Left hindlimb (tissue), 1 donor: ENCODE results near the gene CDCA8.
A peak's percentile ranks its signal among the peaks of the same experiment; 100 is the strongest.

Experiments used
- DNase-seq: peaks from one replicate; pipeline ENCODE4 v3.0.0-alpha.2; 2018

The CDCA8 gene

DNA sequence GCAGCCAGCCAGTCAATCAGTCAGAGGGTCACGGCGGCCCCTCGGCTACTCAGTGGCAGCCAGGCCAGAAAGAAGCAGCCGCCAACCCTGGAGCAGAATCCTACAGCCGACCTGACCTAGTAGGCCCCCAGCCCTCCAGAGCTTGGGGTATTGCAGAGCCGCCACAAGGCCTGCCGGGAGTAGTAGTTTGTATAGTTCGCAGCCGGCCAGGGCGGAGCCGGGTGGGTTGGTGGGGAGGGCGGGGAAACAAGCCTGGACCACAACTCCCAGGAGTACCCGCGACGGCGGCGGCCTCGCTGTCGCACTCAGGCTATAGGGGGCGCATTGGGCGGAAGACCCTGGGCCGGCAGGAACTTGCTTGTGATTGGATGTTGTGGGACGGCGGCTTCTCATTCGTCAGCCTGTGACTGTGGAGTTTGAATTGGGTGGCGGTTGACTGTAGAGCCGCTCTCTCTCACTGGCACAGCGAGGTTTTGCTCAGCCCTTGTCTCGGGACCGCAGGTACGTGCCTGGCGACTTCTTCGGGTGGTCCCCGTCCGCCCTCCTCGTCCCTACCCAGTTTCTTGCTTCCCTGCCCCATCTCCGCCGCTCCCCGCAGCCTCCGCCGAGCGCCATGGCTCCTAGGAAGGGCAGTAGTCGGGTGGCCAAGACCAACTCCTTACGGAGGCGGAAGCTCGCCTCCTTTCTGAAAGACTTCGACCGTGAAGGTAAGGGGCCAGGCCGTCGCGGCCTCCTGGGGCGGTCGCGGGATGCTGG lies at the start of gene CDCA8:
TSS of gene CDCA8 (plus strand) at position 439 of the 756 bp plus-strand sequence. CDS start at position 614, 175 bp downstream.
- peak; percentile 99 for DNase-seq

- no peak for DNase-seq
Measured at GRCh38 chr1:37647281-37647680, 45.0 kb upstream of the CDCA8 start.

- no peak for DNase-seq
Measured at GRCh38 chr1:37650173-37650572, 42.1 kb upstream of the CDCA8 start.

- DNase-seq: no peak
Measured at GRCh38 chr1:37650721-37651120, 41.6 kb upstream of the CDCA8 start.

DNA sequence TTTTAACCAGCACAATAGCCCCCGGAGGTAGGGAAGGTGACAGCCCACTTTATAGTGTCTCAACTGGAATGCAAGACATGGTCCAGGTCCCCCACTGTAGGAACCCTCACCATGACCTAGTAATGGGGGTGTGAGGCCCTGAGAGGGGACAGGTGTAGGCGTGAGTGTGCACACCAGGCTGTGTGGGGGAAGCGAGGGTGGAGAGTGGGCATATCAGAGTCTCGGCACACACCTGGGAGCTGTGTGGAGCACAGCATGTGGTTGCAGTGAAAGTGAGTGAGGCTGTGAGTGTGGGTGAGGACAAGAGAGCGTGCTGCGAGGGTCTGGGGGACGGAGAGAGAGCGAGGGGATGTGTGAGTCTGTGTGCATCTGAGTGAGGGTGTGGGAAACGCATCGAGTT lies 40.5 kb upstream of the CDCA8 start:
- no peak for DNase-seq

GRCh38 chr1:37652976-37653375 lies 39.3 kb upstream of the CDCA8 start:
- no peak for DNase-seq

DNA sequence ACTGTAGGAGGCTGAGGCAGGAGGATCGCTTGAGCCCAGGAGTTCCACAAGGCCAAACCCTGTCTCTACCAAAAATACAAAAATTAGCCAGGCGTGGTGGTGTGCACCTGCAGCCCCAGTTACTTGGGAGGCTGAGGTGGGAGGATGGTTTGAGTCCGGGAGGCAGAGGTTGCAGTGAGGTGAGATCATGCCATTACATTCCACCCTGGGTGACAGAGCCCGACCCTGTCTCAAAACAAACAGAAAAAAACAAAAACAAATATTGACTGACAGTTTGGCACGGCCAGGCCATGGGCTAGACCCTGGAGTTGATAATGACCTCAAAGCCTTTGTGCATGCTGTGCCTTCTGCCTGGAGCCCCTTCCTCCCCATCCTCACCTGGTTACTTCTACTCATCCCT lies 38.4 kb upstream of the CDCA8 start:
- no peak for DNase-seq

DNA sequence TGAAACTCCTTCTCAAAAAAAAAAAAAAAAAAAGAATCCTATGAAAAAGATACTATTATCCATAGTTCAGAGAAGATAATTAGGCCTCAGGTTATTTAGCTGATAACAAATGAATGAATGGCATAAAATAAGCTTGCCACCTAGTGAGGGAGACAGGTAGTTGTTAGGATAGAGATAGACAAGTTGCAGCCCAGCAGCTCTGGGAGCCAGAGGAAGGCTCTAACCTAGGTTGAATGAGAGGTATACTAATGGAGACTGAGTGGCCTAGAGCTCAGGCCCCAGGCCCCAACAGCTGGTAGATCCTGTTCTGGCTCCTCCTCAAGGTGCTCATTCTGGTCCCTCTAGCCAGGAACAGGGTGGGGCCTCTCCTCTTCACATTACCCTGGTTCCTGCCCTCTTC lies 37.0 kb upstream of the CDCA8 start:
- DNase-seq: no peak

DNA sequence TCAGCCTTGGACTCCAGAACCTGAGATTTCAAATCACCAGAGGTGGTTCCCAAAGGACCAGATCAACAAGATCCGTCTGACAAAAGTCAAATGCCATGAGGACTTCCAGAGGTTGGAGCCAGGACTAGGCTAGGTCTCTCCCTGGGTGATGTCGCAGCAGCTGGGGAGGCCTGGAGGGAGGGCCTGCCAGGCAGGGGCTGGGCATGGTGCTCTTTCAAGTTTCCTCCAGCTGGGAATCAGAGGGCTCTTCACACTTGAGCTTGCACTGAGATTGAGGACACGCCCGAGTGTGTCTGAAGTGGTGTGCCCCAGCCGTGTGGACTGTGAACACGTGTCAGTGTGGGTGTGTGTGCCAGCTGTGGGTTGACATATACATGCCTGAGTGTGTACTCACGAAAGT lies 36.3 kb upstream of the CDCA8 start:
- DNase-seq: no peak

- DNase-seq: no peak
Measured at GRCh38 chr1:37656881-37657280, 35.4 kb upstream of the CDCA8 start.

GRCh38 chr1:37657620-37658412 lies 34.5 kb upstream of the CDCA8 start:
- no peak for DNase-seq

GRCh38 chr1:37658486-37658885 lies 33.8 kb upstream of the CDCA8 start:
- no peak for DNase-seq

DNA sequence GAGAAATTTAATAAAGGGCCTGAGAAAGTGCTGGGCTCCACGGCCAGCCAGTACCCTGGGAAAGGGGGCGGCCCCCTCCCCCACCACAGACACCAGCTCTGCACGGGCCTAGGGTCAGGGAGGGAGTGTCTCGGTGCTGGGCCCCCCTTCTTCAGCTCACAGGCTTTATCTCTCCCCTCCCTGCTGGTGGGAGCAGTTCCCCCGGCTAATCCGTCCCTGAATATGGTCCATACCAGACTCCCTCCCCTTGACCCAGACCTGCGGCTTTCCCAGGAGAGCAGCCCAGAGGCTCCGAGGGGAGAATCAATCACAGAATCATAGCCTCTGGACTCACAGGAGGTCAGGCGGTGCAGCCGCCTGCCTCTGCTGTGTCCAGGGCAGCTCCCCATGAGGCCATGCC lies 31.7 kb upstream of the CDCA8 start:
- no peak for DNase-seq

- DNase-seq: no peak
Measured at GRCh38 chr1:37661401-37661800, 30.9 kb upstream of the CDCA8 start.

DNA sequence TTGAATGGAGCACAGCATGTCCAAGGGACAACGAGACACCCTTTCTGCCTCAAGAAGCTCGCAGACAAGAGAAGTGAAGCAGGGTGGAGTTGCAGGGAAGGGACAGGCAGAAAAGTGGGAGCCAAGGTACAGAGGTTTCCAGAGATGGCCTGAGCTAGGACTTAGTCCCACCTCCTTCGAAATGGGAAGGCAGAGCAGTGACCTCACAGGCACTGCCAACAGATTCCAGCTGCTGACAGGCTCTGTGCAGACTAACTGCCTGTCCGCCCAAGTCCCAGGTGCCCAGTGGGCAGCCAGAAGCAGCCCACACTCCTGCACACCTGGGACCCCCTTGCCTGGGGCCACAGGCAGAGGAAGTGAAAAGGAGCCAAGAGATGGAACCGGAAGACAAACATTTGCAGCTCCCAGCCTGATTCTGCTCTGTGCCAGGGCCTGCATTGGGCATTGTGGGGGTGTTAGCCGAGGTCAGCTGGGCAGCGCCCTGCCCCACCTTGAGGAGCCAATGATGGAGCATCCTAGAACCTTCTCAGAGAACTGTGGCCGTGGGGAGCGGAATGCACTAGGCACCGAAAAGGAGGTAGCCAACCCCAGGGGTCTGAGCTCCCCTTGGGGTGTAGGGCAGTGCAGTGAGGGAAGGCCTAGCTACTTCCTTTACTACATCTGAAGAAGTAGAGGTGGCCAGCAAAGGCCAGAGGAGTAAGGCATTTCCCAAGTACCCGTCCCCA lies 30.1 kb upstream of the CDCA8 start:
- DNase-seq: no peak

- DNase-seq: no peak
Measured at GRCh38 chr1:37663426-37664000, 28.8 kb upstream of the CDCA8 start.

DNA sequence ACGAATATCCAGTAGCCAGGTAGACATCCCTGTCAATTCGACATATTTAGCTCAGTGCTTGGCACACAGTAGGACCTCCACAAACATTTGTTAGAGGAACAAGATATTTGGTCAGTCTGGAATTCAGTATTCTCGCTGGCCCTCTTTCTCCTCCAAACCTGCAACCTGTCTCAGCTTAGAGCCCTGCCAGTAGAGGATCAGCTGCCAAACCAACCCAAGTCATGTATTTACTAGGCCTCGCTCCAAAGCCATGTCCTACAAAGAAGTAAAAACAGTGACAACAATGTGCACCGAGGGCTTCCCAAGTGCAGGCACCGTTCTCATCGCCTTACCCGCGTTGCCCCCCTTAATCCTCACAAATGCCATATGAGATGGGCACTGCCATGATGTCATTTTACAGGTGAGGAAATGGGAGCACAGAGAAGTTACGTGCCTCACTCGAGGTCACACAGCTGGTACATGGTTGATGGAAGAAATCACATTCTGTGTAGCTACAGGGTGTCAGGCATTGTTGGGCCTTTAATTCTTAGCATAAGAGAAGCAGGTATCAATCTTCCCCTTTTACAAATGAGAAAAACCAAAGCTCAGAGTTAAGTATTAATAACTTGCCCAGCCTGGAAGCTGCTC lies 26.0 kb upstream of the CDCA8 start:
- DNase-seq: no peak

DNA sequence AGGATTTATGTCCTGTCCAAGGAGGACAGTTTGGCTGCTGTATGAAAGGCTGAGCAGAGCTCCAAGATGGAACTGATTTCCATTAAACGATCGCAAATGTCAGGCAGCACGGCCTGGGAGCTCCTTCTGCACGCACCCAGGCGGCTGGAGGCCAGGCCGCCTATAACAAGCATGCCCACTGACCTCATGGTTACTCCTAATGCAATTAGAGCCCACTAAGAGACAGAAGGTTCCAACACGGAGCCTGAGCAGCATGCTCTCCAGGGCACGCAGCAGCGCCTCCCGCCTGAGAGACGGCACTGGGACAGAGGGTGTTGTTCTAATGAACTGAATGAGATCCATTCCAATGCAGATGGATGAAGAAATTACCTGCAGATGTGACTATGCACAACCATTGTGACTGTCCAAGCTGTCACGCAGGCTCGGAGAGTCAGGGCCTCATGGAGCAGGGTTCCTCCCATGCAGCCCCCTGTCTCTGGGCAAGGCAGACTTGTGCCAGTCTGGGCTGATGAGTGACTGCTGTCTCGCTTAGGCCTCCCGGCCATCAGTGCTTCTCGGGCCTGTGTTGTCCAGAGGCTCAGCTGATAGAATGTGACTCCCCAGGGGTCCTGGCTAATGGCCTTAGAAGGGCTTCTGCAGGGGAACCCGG lies 25.2 kb upstream of the CDCA8 start:
- no peak for DNase-seq

GRCh38 chr1:37670133-37670532 lies 22.2 kb upstream of the CDCA8 start:
- no peak for DNase-seq

DNA sequence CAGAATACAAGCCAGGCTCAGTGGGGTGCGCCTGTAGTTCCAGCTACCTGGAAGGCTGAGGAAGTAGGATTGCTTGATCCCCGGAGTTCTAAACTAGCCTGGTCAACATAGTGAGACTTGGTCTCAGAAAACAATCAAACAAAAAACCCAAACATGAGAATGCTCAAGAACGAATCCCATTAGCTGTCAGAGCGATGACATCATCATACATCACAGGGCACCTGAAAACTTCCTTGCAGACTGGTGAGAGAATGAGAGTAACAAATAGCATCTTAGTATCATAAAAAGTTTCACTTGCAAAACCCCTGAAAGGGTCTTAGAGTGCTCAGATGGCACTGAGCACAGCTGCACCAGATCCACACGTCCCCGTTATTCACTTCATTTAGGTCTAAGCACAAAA lies 21.1 kb upstream of the CDCA8 start:
- no peak for DNase-seq

- no peak for DNase-seq
Measured at GRCh38 chr1:37672136-37672870, 20.0 kb upstream of the CDCA8 start.

DNA sequence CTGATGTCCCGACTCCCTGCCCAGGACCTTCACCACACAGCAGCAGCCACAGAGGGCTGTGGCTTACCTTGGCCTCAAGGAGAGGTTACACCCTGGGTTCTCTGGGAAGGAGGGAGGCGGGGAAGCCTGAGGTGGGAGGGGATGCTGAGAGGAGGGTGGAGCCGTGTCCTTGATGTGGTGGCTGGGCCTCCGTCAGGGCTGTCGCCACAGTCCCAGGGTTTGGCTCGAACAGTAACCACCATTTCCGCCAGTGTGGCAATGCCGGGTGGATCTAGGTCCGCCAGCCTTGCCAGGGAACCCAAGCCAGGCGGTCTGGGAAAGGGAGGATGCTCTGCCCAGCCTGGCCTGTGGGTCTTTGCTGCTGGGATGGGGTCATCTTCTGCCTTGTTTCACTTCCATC lies 18.4 kb upstream of the CDCA8 start:
- peak; percentile 61 for DNase-seq
